Measurements from ENCODE around the gene AKAP12.

The AKAP12 gene

DNA sequence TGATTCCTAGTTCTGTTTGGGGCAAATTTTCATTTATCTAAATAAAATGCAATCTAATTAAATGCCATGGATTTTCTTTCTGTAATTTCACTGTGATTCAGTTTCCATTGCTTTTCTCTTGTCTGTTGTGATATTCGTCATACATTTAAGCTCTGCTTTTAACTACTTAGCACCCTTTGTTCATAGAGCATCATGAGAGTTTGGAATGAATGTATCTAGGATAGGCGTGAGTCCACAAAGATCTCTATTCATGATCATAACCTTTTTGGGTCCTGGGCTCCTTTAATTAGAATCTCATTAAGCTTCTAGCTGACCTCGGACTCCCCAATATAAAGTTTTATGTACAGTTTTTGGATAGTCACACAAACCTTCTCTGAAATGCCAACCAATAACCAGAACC is 118.7 kb downstream of the AKAP12 start:
- TF ChIP-seq, protein P1, sequence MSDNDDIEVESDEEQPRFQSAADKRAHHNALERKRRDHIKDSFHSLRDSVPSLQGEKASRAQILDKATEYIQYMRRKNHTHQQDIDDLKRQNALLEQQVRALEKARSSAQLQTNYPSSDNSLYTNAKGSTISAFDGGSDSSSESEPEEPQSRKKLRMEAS (IDR thresholded peaks at IDR 0.05) = no peak
- TF ChIP-seq FOXM1 (IDR thresholded peaks at IDR 0.05; ENCODE audit: borderline replicate concordance, low read depth) (no peak), EGR1 (IDR thresholded peaks at IDR 0.05) (no peak), ZBTB7A (IDR thresholded peaks at IDR 0.05; ENCODE audit: low read depth) (no peak), CEBPB (IDR thresholded peaks at IDR 0.05) (no peak), EP300 (IDR thresholded peaks at IDR 0.05; ENCODE audit: borderline replicate concordance) (no peak), YY1 (IDR thresholded peaks at IDR 0.05; ENCODE audit: low read depth) (no peak), NFIC (IDR thresholded peaks at IDR 0.05) (no peak), REST (IDR thresholded peaks at IDR 0.05; ENCODE audit: low read depth) (no peak), TCF12 (IDR thresholded peaks at IDR 0.05; ENCODE audit: low read depth) (no peak), RAD21 (IDR thresholded peaks at IDR 0.05; ENCODE audit: low read depth) (no peak)

DNA sequence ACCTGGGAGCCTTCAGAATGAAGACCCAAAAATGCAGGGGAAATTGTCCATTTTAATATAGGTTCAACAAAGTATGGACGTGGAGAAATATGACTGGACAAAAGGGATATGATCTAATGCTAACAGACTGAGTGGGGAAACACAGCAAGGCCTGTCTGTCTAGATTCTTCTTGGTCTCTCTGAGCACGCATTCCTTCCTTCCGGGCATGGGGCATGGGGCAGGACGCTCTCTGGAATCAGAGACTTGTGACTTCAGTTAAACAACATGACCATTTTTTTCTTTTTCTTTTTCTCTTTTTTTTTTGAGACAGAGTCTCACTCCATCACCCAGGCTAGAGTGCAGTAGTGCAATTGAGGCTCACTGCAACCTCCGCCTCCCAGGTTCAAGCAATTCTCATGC is 119.7 kb downstream of the AKAP12 start:
- no peak for TF ChIP-seq YY1 (IDR thresholded peaks at IDR 0.05; ENCODE audit: low read depth)
- TF ChIP-seq TCF12 (IDR thresholded peaks at IDR 0.05; ENCODE audit: low read depth) = no peak
- TF ChIP-seq, protein P1 (IDR thresholded peaks at IDR 0.05) = no peak
- no peak for TF ChIP-seq REST (IDR thresholded peaks at IDR 0.05; ENCODE audit: low read depth)
- TF ChIP-seq EP300 (IDR thresholded peaks at IDR 0.05; ENCODE audit: borderline replicate concordance) = no peak
- TF ChIP-seq TEAD4 (IDR thresholded peaks at IDR 0.05) = no peak
- no peak for TF ChIP-seq ZBTB7A (IDR thresholded peaks at IDR 0.05; ENCODE audit: low read depth)
- TF ChIP-seq NFIC (IDR thresholded peaks at IDR 0.05) = no peak
- TF ChIP-seq EGR1 (IDR thresholded peaks at IDR 0.05) = no peak
- TF ChIP-seq CEBPB (IDR thresholded peaks at IDR 0.05) = no peak
- TF ChIP-seq CREB1 (IDR thresholded peaks at IDR 0.05; ENCODE audit: low read depth) = no peak
- TF ChIP-seq TAF1 (IDR thresholded peaks at IDR 0.05; ENCODE audit: low read depth) = no peak
- TF ChIP-seq RAD21 (IDR thresholded peaks at IDR 0.05; ENCODE audit: low read depth) = no peak

DNA sequence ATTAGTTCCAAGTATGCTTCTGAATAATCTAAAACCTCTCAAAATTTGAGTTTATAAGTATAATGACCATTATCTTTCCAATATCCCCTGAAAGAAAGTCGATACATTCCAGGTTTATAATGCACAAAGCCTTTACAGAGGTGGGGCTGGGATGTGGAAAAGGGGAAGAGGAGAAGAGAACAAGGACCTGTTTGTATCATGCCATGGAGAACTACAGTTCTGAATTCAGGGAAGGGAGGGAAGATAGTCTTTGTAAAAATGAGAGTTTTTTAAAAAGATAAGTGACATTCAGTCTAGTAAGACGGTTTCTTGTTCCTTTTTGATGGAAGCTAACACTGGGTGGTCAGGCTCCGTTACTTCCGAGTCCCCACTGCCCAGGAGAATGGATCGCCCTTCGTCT is 125.5 kb downstream of the AKAP12 start:
- TF ChIP-seq, protein P2, sequence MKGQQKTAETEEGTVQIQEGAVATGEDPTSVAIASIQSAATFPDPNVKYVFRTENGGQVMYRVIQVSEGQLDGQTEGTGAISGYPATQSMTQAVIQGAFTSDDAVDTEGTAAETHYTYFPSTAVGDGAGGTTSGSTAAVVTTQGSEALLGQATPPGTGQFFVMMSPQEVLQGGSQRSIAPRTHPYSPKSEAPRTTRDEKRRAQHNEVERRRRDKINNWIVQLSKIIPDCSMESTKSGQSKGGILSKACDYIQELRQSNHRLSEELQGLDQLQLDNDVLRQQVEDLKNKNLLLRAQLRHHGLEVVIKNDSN (IDR thresholded peaks at IDR 0.05) = no peak

DNA sequence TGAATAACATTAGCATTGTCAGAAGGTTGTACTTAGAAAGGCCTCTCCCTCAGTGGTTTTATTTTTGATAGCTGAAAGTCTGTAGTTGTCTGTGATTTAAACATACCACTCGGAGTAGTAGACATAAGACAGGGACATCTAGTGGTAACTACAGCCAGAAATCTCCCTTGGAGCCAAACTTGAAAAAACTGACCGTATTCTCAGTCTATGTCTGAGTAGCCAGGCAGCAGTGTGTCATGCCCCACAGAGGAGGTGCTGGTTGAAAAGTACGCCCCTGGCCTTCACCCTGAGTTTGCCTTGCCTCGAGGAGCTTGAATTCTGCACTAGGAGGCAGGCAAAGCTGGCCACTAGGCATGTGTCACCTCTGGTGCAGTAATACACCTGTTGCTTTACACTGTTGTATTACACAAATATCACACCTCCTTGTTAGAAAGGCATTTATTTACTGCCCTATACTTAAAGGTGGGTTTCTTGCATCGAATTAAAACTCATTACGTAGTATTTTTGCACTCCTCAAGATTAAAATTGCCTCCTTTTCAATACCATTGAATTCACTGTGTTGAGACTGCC is 130.8 kb downstream of the AKAP12 start:
- TF ChIP-seq, protein P1 (IDR thresholded peaks at IDR 0.05) = no peak
- TF ChIP-seq RAD21 (IDR thresholded peaks at IDR 0.05; ENCODE audit: low read depth) = peak; percentile 17; the same call in 1 of the 2 replicates
- TF ChIP-seq YY1 (IDR thresholded peaks at IDR 0.05; ENCODE audit: low read depth) = no peak

- TF ChIP-seq NFIC (IDR thresholded peaks at IDR 0.05) = no peak
- TF ChIP-seq TAF1 (IDR thresholded peaks at IDR 0.05; ENCODE audit: low read depth) = no peak
- no peak for TF ChIP-seq ZBTB7A (IDR thresholded peaks at IDR 0.05; ENCODE audit: low read depth)
- no peak for TF ChIP-seq RAD21 (IDR thresholded peaks at IDR 0.05; ENCODE audit: low read depth)
- no peak for TF ChIP-seq EP300 (IDR thresholded peaks at IDR 0.05; ENCODE audit: borderline replicate concordance)
- TF ChIP-seq TEAD4 (IDR thresholded peaks at IDR 0.05) = no peak
- no peak for TF ChIP-seq CEBPB (IDR thresholded peaks at IDR 0.05)
- TF ChIP-seq, protein P1 (IDR thresholded peaks at IDR 0.05) = no peak
- TF ChIP-seq REST (IDR thresholded peaks at IDR 0.05; ENCODE audit: low read depth) = no peak
- no peak for TF ChIP-seq FOXM1 (IDR thresholded peaks at IDR 0.05; ENCODE audit: borderline replicate concordance, low read depth)
- TF ChIP-seq TCF12 (IDR thresholded peaks at IDR 0.05; ENCODE audit: low read depth) = no peak
- no peak for TF ChIP-seq YY1 (IDR thresholded peaks at IDR 0.05; ENCODE audit: low read depth)
- TF ChIP-seq, protein P2 (IDR thresholded peaks at IDR 0.05) = no peak
- TF ChIP-seq CREB1 (IDR thresholded peaks at IDR 0.05; ENCODE audit: low read depth) = no peak
- no peak for TF ChIP-seq EGR1 (IDR thresholded peaks at IDR 0.05)
These were observed 132.4 kb downstream of the AKAP12 start for GRCh38 chr6:151372164-151372563.
